HEK293 (cell line): Measurements from ENCODE around the gene DHX57.

Experiments
- CTCF ChIA-PET: fragments of 350-600 bp; formaldehyde crosslinking; extraction: SDS; loops from one replicate; lab custom pipeline; 2021; ENCODE audit warnings: antibody characterized with exemption; lab: Yijun Ruan, JAX
- POLR2A ChIA-PET: fragments of 300-600 bp; formaldehyde crosslinking; extraction: SDS; loops from one replicate; lab custom pipeline; 2020; ENCODE audit warnings: antibody characterized with exemption, inconsistent platforms; lab: Yijun Ruan, JAX
- H3K27ac ChIP-seq: fragments of 200-500 bp; sonication (Bioruptor generic); 2 replicates; pipeline ENCODE4 v1.5.1; 2014; ENCODE audit warnings: low read depth, low read length, control low read depth, inconsistent platforms; ENCODE audit errors: extremely low read depth
- H3K36me3 ChIP-seq, 2 experiments: fragments of 200-500 bp in 1 of 2; sonication (Bioruptor generic) in 1 of 2; 1 replicate in 1 of 2; 2 replicates in 1 of 2; pipeline ENCODE4 v1.5.1; 2014 to 2017; ENCODE audit warnings: inconsistent platforms in 2 of 2, low read length in 2 of 2; ENCODE audit not compliant: control insufficient read depth in 2 of 2, insufficient read depth in 1 of 2
- H3K4me1 ChIP-seq: fragments of 200-500 bp; sonication (Bioruptor generic); 2 replicates; pipeline ENCODE4 v1.5.1; 2014; ENCODE audit warnings: mild to moderate bottlenecking, low read length, inconsistent platforms; ENCODE audit not compliant: control insufficient read depth, insufficient read depth
- H3K4me3 ChIP-seq: 2 replicates; pipeline ENCODE4 v1.5.1; 2011; ENCODE audit warnings: low read depth, mild to moderate bottlenecking, control low read depth, low read length, moderate library complexity
- H3K9me3 ChIP-seq: fragments of 200-500 bp; sonication (Bioruptor generic); 2 replicates; pipeline ENCODE4 v1.5.1; 2014; ENCODE audit warnings: low read depth, low read length, inconsistent platforms; ENCODE audit not compliant: control insufficient read depth, insufficient read depth
- BCL11A ChIP-seq: fragments of 450-650 bp; formaldehyde crosslinking; IDR thresholded peaks from 2 replicates; pipeline ENCODE4 v1.5.1; 2016; ENCODE audit warnings: low read depth, missing biosample characterization, missing genetic modification characterization
- HOXA7 ChIP-seq: sonication (generic); formaldehyde crosslinking; IDR thresholded peaks from 2 replicates; pipeline ENCODE4 v1.8.1; 2022; ENCODE audit warnings: missing genetic modification reagents, borderline replicate concordance
- HOXD13 ChIP-seq: sonication (generic); formaldehyde crosslinking; IDR thresholded peaks from 2 replicates; pipeline ENCODE4 v1.8.0; 2022; ENCODE audit warnings: missing genetic modification reagents, borderline replicate concordance
- KLF16 ChIP-seq: fragments of 450-650 bp; formaldehyde crosslinking; IDR thresholded peaks from 2 replicates; pipeline ENCODE4 v1.5.1; 2017; ENCODE audit warnings: missing biosample characterization, missing genetic modification characterization
- KLF9 ChIP-seq: fragments of 450-650 bp; formaldehyde crosslinking; IDR thresholded peaks from 2 replicates; pipeline ENCODE4 v1.5.1; 2016; ENCODE audit warnings: missing biosample characterization, missing genetic modification characterization, low read depth
- TRIM28 ChIP-seq: IDR thresholded peaks from 2 replicates; pipeline ENCODE4 v1.6.1; 2011; ENCODE audit warnings: low read length, control low read depth, borderline replicate concordance
- WT1 ChIP-seq: fragments of 450-650 bp; formaldehyde crosslinking; IDR thresholded peaks from 2 replicates; pipeline ENCODE4 v1.5.1; 2016; ENCODE audit warnings: missing biosample characterization, missing genetic modification characterization
- ZBTB8A ChIP-seq: fragments of 450-650 bp; formaldehyde crosslinking; IDR thresholded peaks from 2 replicates; pipeline ENCODE4 v1.5.1; 2016; ENCODE audit warnings: missing biosample characterization, missing genetic modification characterization
- ZNF121 ChIP-seq: fragments of 450-650 bp; formaldehyde crosslinking; IDR thresholded peaks from 2 replicates; pipeline ENCODE4 v1.5.1; 2016; ENCODE audit warnings: missing biosample characterization, missing genetic modification characterization
- ZNF132 ChIP-seq: fragments of 450-650 bp; formaldehyde crosslinking; IDR thresholded peaks from 2 replicates; pipeline ENCODE4 v1.5.1; 2017; ENCODE audit warnings: missing biosample characterization, missing genetic modification characterization, borderline replicate concordance
- ZNF138 ChIP-seq: fragments of 450-650 bp; formaldehyde crosslinking; IDR thresholded peaks from 2 replicates; pipeline ENCODE4 v1.5.1; 2016; ENCODE audit warnings: missing biosample characterization, missing genetic modification characterization, borderline replicate concordance
- ZNF148 ChIP-seq: fragments of 450-650 bp; formaldehyde crosslinking; IDR thresholded peaks from 2 replicates; pipeline ENCODE4 v1.5.0; 2017; ENCODE audit warnings: missing biosample characterization, missing genetic modification characterization, borderline replicate concordance
- ZNF157 ChIP-seq: fragments of 450-650 bp; formaldehyde crosslinking; IDR thresholded peaks from 2 replicates; pipeline ENCODE4 v1.5.1; 2016; ENCODE audit warnings: missing biosample characterization, missing genetic modification characterization
- ZNF16 ChIP-seq: fragments of 450-650 bp; formaldehyde crosslinking; IDR thresholded peaks from 2 replicates; pipeline ENCODE4 v1.5.1; 2016; ENCODE audit warnings: low read depth, missing biosample characterization, missing genetic modification characterization
- ZNF239 ChIP-seq: fragments of 450-650 bp; formaldehyde crosslinking; IDR thresholded peaks from 2 replicates; pipeline ENCODE4 v1.5.1; 2016; ENCODE audit warnings: missing biosample characterization, missing genetic modification characterization
- ZNF248 ChIP-seq: fragments of 450-650 bp; formaldehyde crosslinking; IDR thresholded peaks from 2 replicates; pipeline ENCODE4 v1.5.1; 2017; ENCODE audit warnings: missing biosample characterization, missing genetic modification characterization
- ZNF274 ChIP-seq, 2 experiments: fragments of 200-500 bp in 1 of 2; fragments of 450-650 bp in 1 of 2; sonication (Bioruptor generic) in 1 of 2; formaldehyde crosslinking in 1 of 2; IDR thresholded peaks; 2 replicates each; pipeline versions ENCODE4 v1.5.1 to v1.6.1; 2014 to 2016; ENCODE audit warnings: borderline replicate concordance in 1 of 2, inconsistent platforms in 1 of 2, low read length in 1 of 2, missing biosample characterization in 1 of 2, missing genetic modification characterization in 1 of 2
- ZNF311 ChIP-seq: fragments of 450-650 bp; formaldehyde crosslinking; IDR thresholded peaks from 2 replicates; pipeline ENCODE4 v1.5.1; 2017; ENCODE audit warnings: missing biosample characterization, missing genetic modification characterization, borderline replicate concordance
- ZNF548 ChIP-seq: fragments of 450-650 bp; formaldehyde crosslinking; IDR thresholded peaks from 2 replicates; pipeline ENCODE4 v1.5.1; 2016; ENCODE audit warnings: missing biosample characterization, missing genetic modification characterization
- ZNF571 ChIP-seq: fragments of 450-650 bp; formaldehyde crosslinking; IDR thresholded peaks from 2 replicates; pipeline ENCODE4 v1.5.0; 2017; ENCODE audit warnings: missing biosample characterization, missing genetic modification characterization
- ZNF704 ChIP-seq: fragments of 450-650 bp; formaldehyde crosslinking; IDR thresholded peaks from 2 replicates; pipeline ENCODE4 v1.5.1; 2016; ENCODE audit warnings: missing biosample characterization, missing genetic modification characterization
- ZSCAN16 ChIP-seq: fragments of 450-650 bp; formaldehyde crosslinking; IDR thresholded peaks from 2 replicates; pipeline ENCODE4 v1.5.1; 2016; ENCODE audit warnings: missing biosample characterization, missing genetic modification characterization
- TF ChIP-seq, protein P1 (sequence below): fragments of 450-650 bp; formaldehyde crosslinking; IDR thresholded peaks from 2 replicates; pipeline ENCODE4 v1.5.1; 2017; ENCODE audit warnings: missing biosample characterization, missing genetic modification characterization
- TF ChIP-seq, protein P2 (sequence below): fragments of 450-650 bp; formaldehyde crosslinking; IDR thresholded peaks from 2 replicates; pipeline ENCODE4 v1.5.1; 2017; ENCODE audit warnings: missing biosample characterization, missing genetic modification characterization

The DHX57 gene

DNA sequence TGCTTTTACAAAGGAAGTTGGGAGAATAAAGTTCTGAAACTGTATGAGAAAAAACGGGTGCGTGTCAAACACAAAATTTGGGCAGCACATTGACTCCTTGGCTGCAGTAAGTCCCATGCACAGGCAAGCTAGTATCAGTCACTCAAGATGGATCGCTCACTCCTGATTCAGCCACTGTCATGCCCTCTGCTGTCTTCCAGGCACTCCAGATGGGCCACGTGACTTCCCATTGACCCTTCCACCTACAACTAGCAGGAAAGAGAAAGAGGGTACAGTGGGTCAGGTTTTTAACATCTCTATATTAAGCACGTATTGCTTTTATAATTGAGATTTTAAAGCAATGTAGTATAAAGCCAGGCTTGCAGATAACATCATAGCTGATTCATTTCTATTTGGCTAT is 22.5 kb upstream of the DHX57 start (continued):
- TF ChIP-seq, protein P1, sequence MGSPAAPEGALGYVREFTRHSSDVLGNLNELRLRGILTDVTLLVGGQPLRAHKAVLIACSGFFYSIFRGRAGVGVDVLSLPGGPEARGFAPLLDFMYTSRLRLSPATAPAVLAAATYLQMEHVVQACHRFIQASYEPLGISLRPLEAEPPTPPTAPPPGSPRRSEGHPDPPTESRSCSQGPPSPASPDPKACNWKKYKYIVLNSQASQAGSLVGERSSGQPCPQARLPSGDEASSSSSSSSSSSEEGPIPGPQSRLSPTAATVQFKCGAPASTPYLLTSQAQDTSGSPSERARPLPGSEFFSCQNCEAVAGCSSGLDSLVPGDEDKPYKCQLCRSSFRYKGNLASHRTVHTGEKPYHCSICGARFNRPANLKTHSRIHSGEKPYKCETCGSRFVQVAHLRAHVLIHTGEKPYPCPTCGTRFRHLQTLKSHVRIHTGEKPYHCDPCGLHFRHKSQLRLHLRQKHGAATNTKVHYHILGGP (tag by site-specific recombination), result no peak
- TF ChIP-seq WT1 (tag by site-specific recombination) (no peak), HOXA7 (CRISPR knock-in tag) (no peak), ZNF239 (tag by site-specific recombination) (no peak), ZNF132 (no peak)
- TF ChIP-seq, all 188 proteins: peak for 0

GRCh38 chr2:38892819-38893218 is 17.1 kb upstream of the DHX57 start:
- H3K27ac ChIP-seq, result no peak overlapping the region
- no peak overlapping the region for H3K4me3 ChIP-seq
- no peaks in the 10 kb centered on the region for H3K36me3 ChIP-seq
- H3K4me1 ChIP-seq, result no peaks in the 10 kb centered on the region
- POLR2A ChIA-PET, result no interaction called here
- no peaks in the 10 kb centered on the region for H3K9me3 ChIP-seq
- CTCF ChIA-PET, result no interaction called here
- no peak for TF ChIP-seq ZNF16 (tag by site-specific recombination)
- TF ChIP-seq BCL11A (tag by site-specific recombination), result no peak
- no peak for TF ChIP-seq ZBTB8A (tag by site-specific recombination)

DNA sequence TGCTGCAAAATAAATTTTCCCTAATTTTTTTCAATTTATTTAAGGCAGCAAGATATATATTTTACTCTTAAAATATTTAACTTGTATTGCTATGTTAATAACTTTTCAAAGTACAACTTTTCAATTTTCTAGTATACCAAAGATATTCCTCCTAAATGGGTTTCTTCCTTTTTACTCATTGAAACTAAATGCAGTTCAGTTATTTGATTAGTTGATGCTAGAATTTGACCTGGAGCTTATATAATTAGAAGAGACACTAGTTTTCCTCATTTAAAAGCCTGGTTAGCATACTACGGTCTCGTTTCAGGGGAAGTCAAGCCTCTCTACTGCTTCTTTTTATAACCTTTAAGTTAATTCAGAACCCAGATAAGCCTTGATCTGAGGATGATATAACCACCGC is 13.8 kb upstream of the DHX57 start, which contains the start of gene ARHGEF33:
Gene ARHGEF33 (plus strand): TSS at position 301 of the 400 bp plus-strand sequence. CDS start 29,573 bp downstream, outside the sequence.
- ChIA-PET CTCF (interaction anchor here (0.6 to 1.9 kb wide), 3 partner anchors 58 to 149 kb away, joined by 3 to 4 read pairs (median 4); no protein-coding TSS in a partner anchor), POLR2A (interaction anchor here (1.2 kb wide), 1 partner anchor 138 kb away, joined by 3 read pairs; the partner anchor contains the start of gene SRSF7)
- TF ChIP-seq ZSCAN16 (tag by site-specific recombination), result no peak
- TF ChIP-seq ZNF571, result no peak
- no peak for TF ChIP-seq ZNF248 (tag by site-specific recombination)
- no peak for TF ChIP-seq ZNF148
- no peak for TF ChIP-seq ZNF311 (tag by site-specific recombination)
- no peak for TF ChIP-seq ZNF548 (tag by site-specific recombination)
- TF ChIP-seq ZNF274 (IDR thresholded peaks at IDR 0.05; ENCODE audit: low read length), result no peak
- no peak for TF ChIP-seq ZNF274 (tag by site-specific recombination; IDR thresholded peaks at IDR 0.05; ENCODE audit: borderline replicate concordance)
- no peak for TF ChIP-seq ZNF121 (tag by site-specific recombination)
- no peak for TF ChIP-seq KLF16
- no peak for TF ChIP-seq ZNF157 (tag by site-specific recombination)
- TF ChIP-seq TRIM28, result no peak
- TF ChIP-seq, protein P2, sequence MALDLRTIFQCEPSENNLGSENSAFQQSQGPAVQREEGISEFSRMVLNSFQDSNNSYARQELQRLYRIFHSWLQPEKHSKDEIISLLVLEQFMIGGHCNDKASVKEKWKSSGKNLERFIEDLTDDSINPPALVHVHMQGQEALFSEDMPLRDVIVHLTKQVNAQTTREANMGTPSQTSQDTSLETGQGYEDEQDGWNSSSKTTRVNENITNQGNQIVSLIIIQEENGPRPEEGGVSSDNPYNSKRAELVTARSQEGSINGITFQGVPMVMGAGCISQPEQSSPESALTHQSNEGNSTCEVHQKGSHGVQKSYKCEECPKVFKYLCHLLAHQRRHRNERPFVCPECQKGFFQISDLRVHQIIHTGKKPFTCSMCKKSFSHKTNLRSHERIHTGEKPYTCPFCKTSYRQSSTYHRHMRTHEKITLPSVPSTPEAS (tag by site-specific recombination), result no peak
- TF ChIP-seq ZNF138 (tag by site-specific recombination), result no peak
- no peak for TF ChIP-seq ZNF704 (tag by site-specific recombination)
- TF ChIP-seq HOXD13 (CRISPR knock-in tag), result no peak
- TF ChIP-seq KLF9 (tag by site-specific recombination), result no peak
- no peak for TF ChIP-seq ZNF239 (tag by site-specific recombination)
- Histone ChIP-seq H3K4me1 (no peaks in the 10 kb centered on the region), H3K9me3 (no peaks in the 10 kb centered on the region), H3K36me3 (no peaks in the 10 kb centered on the region), H3K4me3 (no peak within 1 kb of the TSS), H3K27ac (no peak within 1 kb of the TSS)
